Measurements from ENCODE around the gene SLC5A12.

The SLC5A12 gene

GRCh38 chr11:26721948-26722475, at the start of gene SLC5A12:
Gene SLC5A12, minus strand, starts transcription at chr11:26722060. Its CDS starts 346 bp downstream, at chr11:26721714.
- DNase-seq (ENCODE audit: low spot score): no peak

GRCh38 chr11:26769027-26769426, 47.2 kb upstream of the SLC5A12 start:
- no peak for DNase-seq (ENCODE audit: low spot score)

- DNase-seq (ENCODE audit: low spot score): no peak
These were observed 45.2 kb upstream of the SLC5A12 start for GRCh38 chr11:26767060-26767459.

GRCh38 chr11:26765323-26765722, 43.5 kb upstream of the SLC5A12 start:
- DNase-seq (ENCODE audit: low spot score): no peak

GRCh38 chr11:26764825-26765224, 43.0 kb upstream of the SLC5A12 start:
- no peak for DNase-seq (ENCODE audit: low spot score)

- DNase-seq (ENCODE audit: low spot score): no peak
These were observed 42.5 kb upstream of the SLC5A12 start for GRCh38 chr11:26764315-26764714.

GRCh38 chr11:26762089-26762488, 40.2 kb upstream of the SLC5A12 start:
- DNase-seq (ENCODE audit: low spot score): no peak

- no peak for DNase-seq (ENCODE audit: low spot score)
These were observed 39.5 kb upstream of the SLC5A12 start for GRCh38 chr11:26761361-26761809.

GRCh38 chr11:26757995-26758394, 36.1 kb upstream of the SLC5A12 start:
- DNase-seq (ENCODE audit: low spot score): no peak

- DNase-seq (ENCODE audit: low spot score): no peak
These were observed 33.9 kb upstream of the SLC5A12 start for GRCh38 chr11:26755762-26756161.

GRCh38 chr11:26753723-26754504, 32.1 kb upstream of the SLC5A12 start:
- no peak for DNase-seq (ENCODE audit: low spot score)

GRCh38 chr11:26749927-26750326, 28.1 kb upstream of the SLC5A12 start:
- DNase-seq (ENCODE audit: low spot score): no peak

- no peak for DNase-seq (ENCODE audit: low spot score)
These were observed 21.8 kb upstream of the SLC5A12 start for GRCh38 chr11:26743622-26744021.

- DNase-seq (ENCODE audit: low spot score): no peak
These were observed 21.1 kb upstream of the SLC5A12 start for GRCh38 chr11:26742966-26743365.

GRCh38 chr11:26741036-26741435, 19.2 kb upstream of the SLC5A12 start:
- no peak for DNase-seq (ENCODE audit: low spot score)

GRCh38 chr11:26739366-26740073, 17.7 kb upstream of the SLC5A12 start:
- no peak for DNase-seq (ENCODE audit: low spot score)

GRCh38 chr11:26734691-26735090, 12.8 kb upstream of the SLC5A12 start:
- DNase-seq (ENCODE audit: low spot score): no peak

GRCh38 chr11:26731084-26731456, 9.2 kb upstream of the SLC5A12 start:
- no peak for DNase-seq (ENCODE audit: low spot score)

- no peak for DNase-seq (ENCODE audit: low spot score)
These were observed 8.7 kb upstream of the SLC5A12 start for GRCh38 chr11:26730414-26731083.

- no peak for DNase-seq (ENCODE audit: low spot score)
These were observed 7.4 kb upstream of the SLC5A12 start for GRCh38 chr11:26729284-26729683.

GRCh38 chr11:26726960-26727359, 5.1 kb upstream of the SLC5A12 start:
- no peak for DNase-seq (ENCODE audit: low spot score)

GRCh38 chr11:26719998-26720397, 1.9 kb downstream of the SLC5A12 start:
- DNase-seq (ENCODE audit: low spot score): no peak

Measured in germinal center (tissue), 1 donor.